IMR-90 (cell line): Measurements from ENCODE around the gene TRIO.

Experiments
- RCOR1 ChIP-seq: IDR thresholded peaks from 2 replicates; pipeline ENCODE4 v1.6.1; 2012; ENCODE audit warnings: mild to moderate bottlenecking, low read length, improper control_type of control experiment; ENCODE audit not compliant: insufficient replicate concordance
- TF ChIP-seq, protein P1 (sequence below): conservative IDR thresholded peaks from 2 replicates; pipeline ENCODE4 v1.5.1; 2012; ENCODE audit warnings: mild to moderate bottlenecking, low read depth, low read length, improper control_type of control experiment

DNA sequence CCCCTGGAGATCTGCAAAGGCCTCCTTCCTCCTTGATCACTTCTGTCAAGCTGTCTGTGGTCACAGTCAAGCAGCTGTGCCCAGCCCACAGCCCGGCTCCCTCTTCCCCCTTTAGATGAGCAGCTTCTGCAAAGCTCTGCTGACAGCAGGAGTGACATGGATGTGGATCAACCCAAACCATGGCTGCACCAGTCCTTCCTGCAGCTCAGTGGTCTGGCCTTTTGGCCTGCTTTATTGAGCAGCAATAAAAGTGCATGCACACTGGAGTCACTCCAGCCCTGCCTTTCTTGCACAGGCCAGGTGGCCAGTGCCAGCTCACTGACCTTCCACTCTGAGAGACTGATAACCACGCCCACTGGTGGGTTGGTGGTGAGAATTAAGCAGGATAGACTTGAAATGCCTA, 347.2 kb downstream of the TRIO start:
- TF ChIP-seq, protein P1, sequence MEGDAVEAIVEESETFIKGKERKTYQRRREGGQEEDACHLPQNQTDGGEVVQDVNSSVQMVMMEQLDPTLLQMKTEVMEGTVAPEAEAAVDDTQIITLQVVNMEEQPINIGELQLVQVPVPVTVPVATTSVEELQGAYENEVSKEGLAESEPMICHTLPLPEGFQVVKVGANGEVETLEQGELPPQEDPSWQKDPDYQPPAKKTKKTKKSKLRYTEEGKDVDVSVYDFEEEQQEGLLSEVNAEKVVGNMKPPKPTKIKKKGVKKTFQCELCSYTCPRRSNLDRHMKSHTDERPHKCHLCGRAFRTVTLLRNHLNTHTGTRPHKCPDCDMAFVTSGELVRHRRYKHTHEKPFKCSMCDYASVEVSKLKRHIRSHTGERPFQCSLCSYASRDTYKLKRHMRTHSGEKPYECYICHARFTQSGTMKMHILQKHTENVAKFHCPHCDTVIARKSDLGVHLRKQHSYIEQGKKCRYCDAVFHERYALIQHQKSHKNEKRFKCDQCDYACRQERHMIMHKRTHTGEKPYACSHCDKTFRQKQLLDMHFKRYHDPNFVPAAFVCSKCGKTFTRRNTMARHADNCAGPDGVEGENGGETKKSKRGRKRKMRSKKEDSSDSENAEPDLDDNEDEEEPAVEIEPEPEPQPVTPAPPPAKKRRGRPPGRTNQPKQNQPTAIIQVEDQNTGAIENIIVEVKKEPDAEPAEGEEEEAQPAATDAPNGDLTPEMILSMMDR = no peak
- no peak for TF ChIP-seq RCOR1
